Endothelial cell of umbilical vein (primary cell): ENCODE results near the gene SDF2. TPM values are rescaled to one million over a fixed set of nuclear protein-coding genes. Genes with fewer than 3 reads are reported as not detected.

Experiments
- BruUV-seq: library from RNA; stranded (reverse); fragments of 400-500 nt; replicated peaks from 2 replicates; lab custom pipeline; 2021; lab: Mats Ljungman, UMichigan
- CTCF ChIA-PET: fragments of 300-600, 350-600 bp; sonication (Branson Sonifier 250); formaldehyde crosslinking; loops from one replicate; lab custom pipeline; 2021; ENCODE audit warnings: antibody characterized with exemption, inconsistent platforms; lab: Charles Lee
- POLR2A ChIA-PET: fragments of 300-600, 350-600 bp; sonication (Branson Sonifier 250); formaldehyde crosslinking; loops from one replicate; lab custom pipeline; 2021; ENCODE audit warnings: antibody characterized with exemption, inconsistent platforms; lab: Charles Lee
- DNase-seq: peaks from one replicate; pipeline ENCODE4 v3.0.0-alpha.2; 2011; ENCODE audit warnings: low read depth, low spot score
- FAIRE-seq: peaks from 2 replicates; lab custom pipeline; 2011; peaks lifted over from hg19 to GRCh38; lab: Jason Lieb, UNC
- H2AFZ ChIP-seq: 2 replicates; pipeline ENCODE4 v1.6.0; 2012; ENCODE audit warnings: low read depth, low read length, control low read depth, inconsistent platforms
- H3K27ac ChIP-seq: 2 replicates; pipeline ENCODE4 v1.5.1; 2011; ENCODE audit warnings: low read depth, mild to moderate bottlenecking, control low read depth, low read length, moderate library complexity; ENCODE audit not compliant: insufficient read depth
- H3K27me3 ChIP-seq, 2 experiments: 2 replicates each; pipeline versions ENCODE4 v1.6.0 to v1.6.1; 2011; ENCODE audit warnings: low read length in 2 of 2, mixed read lengths in 1 of 2; ENCODE audit not compliant: control insufficient read depth in 2 of 2, insufficient read depth in 2 of 2
- H3K36me3 ChIP-seq, 2 experiments: 2 replicates in 1 of 2; 3 replicates in 1 of 2; pipeline ENCODE4 v1.5.1; 2011; ENCODE audit warnings: low read length in 2 of 2, mild to moderate bottlenecking in 1 of 2, moderate library complexity in 1 of 2; ENCODE audit not compliant: control insufficient read depth in 2 of 2, insufficient read depth in 2 of 2; ENCODE audit errors: extremely low read depth in 1 of 2
- H3K4me1 ChIP-seq: 3 replicates; pipeline ENCODE4 v1.5.1; 2011; ENCODE audit warnings: mild to moderate bottlenecking, low read length; ENCODE audit not compliant: control insufficient read depth, insufficient read depth; ENCODE audit errors: extremely low read depth
- H3K4me2 ChIP-seq: 2 replicates; pipeline ENCODE4 v1.6.1; 2011; ENCODE audit warnings: low read length, control low read depth, mixed read lengths; ENCODE audit not compliant: insufficient read depth
- H3K4me3 ChIP-seq, 3 experiments: fragments of 200-600 bp in 1 of 3; sonication (generic), shearing (Covaris generic) in 1 of 3; replicated peaks in 1 of 3; 2 replicates each; pipeline ENCODE4 v1.5.1; 2011 to 2016; ENCODE audit warnings: control low read depth in 3 of 3, low read length in 3 of 3, mild to moderate bottlenecking in 2 of 3, inconsistent platforms in 1 of 3, low read depth in 1 of 3, moderate library complexity in 1 of 3; ENCODE audit not compliant: insufficient read depth in 1 of 3
- H3K79me2 ChIP-seq: 2 replicates; pipeline ENCODE4 v1.6.0; 2012; ENCODE audit warnings: low read length, inconsistent platforms; ENCODE audit not compliant: control insufficient read depth, insufficient read depth
- H3K9ac ChIP-seq: replicated peaks from 2 replicates; pipeline ENCODE3; 2011; ENCODE audit warnings: low read length, control low read depth; ENCODE audit not compliant: insufficient read depth; ENCODE audit errors: extremely low read depth
- H3K9me1 ChIP-seq: replicated peaks from 3 replicates; pipeline ENCODE4 v1.6.0; 2011; ENCODE audit warnings: mild to moderate bottlenecking, low read length; ENCODE audit not compliant: control insufficient read depth, insufficient read depth; ENCODE audit errors: extremely low read depth
- H3K9me3 ChIP-seq: replicated peaks from 2 replicates; pipeline ENCODE4 v1.5.1; 2012; ENCODE audit warnings: low read length, inconsistent platforms; ENCODE audit not compliant: control insufficient read depth, insufficient read depth
- H4K20me1 ChIP-seq: replicated peaks from 2 replicates; pipeline ENCODE3; 2011; ENCODE audit warnings: mild to moderate bottlenecking, low read length; ENCODE audit not compliant: control insufficient read depth, insufficient read depth; ENCODE audit errors: extremely low read depth
- EZH2 ChIP-seq: IDR thresholded peaks from 2 replicates; pipeline ENCODE4 v1.6.1; 2012; ENCODE audit warnings: borderline replicate concordance, low read depth, mild to moderate bottlenecking, moderate library complexity, low read length, inconsistent platforms; ENCODE audit not compliant: severe bottlenecking
- FOS ChIP-seq: IDR thresholded peaks from 2 replicates; pipeline ENCODE4 v1.6.1; 2011; ENCODE audit warnings: mild to moderate bottlenecking, low read length, moderate library complexity, borderline replicate concordance; ENCODE audit not compliant: insufficient read depth
- GATA2 ChIP-seq: IDR thresholded peaks from 2 replicates; pipeline ENCODE4 v1.7.0; 2011; ENCODE audit warnings: low read depth, mild to moderate bottlenecking, moderate library complexity, mixed read lengths, low read length; ENCODE audit not compliant: insufficient read length, insufficient read depth
- JUN ChIP-seq: IDR thresholded peaks from 2 replicates; pipeline ENCODE4 v1.6.1; 2011; ENCODE audit warnings: borderline replicate concordance, low read depth; ENCODE audit not compliant: insufficient read length, insufficient read depth
- MYC ChIP-seq: IDR thresholded peaks from one replicate; pipeline ENCODE4 v1.6.1; 2011; ENCODE audit warnings: mild to moderate bottlenecking, low read depth, low read length
- POLR2A ChIP-seq: IDR thresholded peaks from 2 replicates; pipeline ENCODE4 v1.6.1; 2012; ENCODE audit warnings: low read depth, mild to moderate bottlenecking, control low read depth, low read length
- POLR2AphosphoS5 ChIP-seq: IDR thresholded peaks from 2 replicates; pipeline ENCODE4 v1.6.1; 2012; ENCODE audit warnings: low read depth, mild to moderate bottlenecking, control low read depth, low read length, moderate library complexity; ENCODE audit not compliant: insufficient read depth
- dilution Hi-C: fragments of 300-500 bp; cut with MboI; formaldehyde crosslinking; loops from one replicate; pipeline ENCODE4 v1.15.0; 2019; ENCODE audit warnings: low sequenced_read_pairs; ENCODE audit not compliant: extremely low pct_ligation_motif_present
- intact Hi-C: fragments of 100-400 bp; cut with micrococcal nuclease; formaldehyde crosslinking; loops from one replicate; pipeline ENCODE4 v1.10.0; 2022
- polyA plus RNA-seq, 4 experiments: library from polyadenylated mRNA; depleted of rRNA in 3 of 4; stranded (reverse) in 3 of 4; unstranded in 1 of 4; fragments of >200 nt; gene quantifications; 2 replicates each; pipeline versions ENCODE4 v1.2.1 to v1.2.3, GENCODE V29; 2011 to 2012; ENCODE audit warnings: missing spikeins in 1 of 4
- total RNA-seq: library from RNA; stranded (reverse); gene quantifications from 2 replicates; pipeline ENCODE4 v1.2.3, GENCODE V29; 2021
- TF ChIP-seq, protein P1 (sequence below), 2 donors: IDR thresholded peaks; 1 replicate in 1 of 2; 2 replicates in 1 of 2; pipeline ENCODE4 v1.5.1; 2011; ENCODE audit warnings: low read length in 2 of 2, mild to moderate bottlenecking in 2 of 2, moderate library complexity in 2 of 2, control low read depth in 1 of 2, inconsistent platforms in 1 of 2, low read depth in 1 of 2; ENCODE audit not compliant: insufficient read depth in 1 of 2; ENCODE audit errors: extremely low read depth in 1 of 2
- TF ChIP-seq, protein P2 (sequence below): IDR thresholded peaks from 2 replicates; pipeline ENCODE4 v1.6.1; 2011; ENCODE audit not compliant: insufficient read depth, insufficient read length

SDF2 gene
- total and polyA plus RNA-seq, 2 donors (not counting 3 experiments of a cell fraction or from before 2014, with no cell fraction given) = 52.6 to 77.9 TPM

DNA sequence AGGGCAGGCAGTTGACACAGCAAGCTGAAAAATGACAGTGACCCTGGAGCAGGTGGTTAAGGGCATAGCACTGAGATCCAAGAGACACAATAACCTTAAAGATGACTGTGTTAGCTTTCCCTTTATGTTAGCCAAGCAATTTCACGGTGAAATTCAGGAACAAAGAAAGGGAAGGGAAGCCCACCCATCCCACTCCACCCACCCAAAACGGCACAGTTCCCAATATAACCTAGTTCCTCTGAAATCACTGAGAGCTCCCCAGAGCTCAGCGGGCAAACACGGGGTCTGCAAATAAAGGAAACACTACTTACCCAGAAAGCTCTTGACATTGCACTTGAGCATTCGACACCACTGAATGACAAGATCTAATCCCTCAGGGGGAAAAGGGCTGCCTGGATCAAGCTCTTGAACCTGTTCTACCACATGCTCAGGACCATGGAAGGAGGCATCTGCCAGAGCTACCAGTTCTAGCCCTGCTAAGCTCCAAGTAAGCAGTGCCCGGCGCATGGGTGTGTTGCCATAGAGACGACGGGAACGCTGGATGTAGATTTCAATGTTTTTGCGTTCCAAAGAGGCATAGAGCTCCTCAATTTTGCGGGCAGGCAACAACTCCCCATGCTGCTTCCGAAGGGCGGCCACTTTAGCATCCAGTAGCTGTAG lies 27.4 kb downstream of the SDF2 start:
- intact Hi-C loops = no loop called here
- FAIRE-seq (no peak), DNase-seq (no peak)
- H4K20me1 ChIP-seq = no peaks in the 10 kb centered on the region
- H3K4me1 ChIP-seq = no peaks in the 10 kb centered on the region
- H3K36me3 ChIP-seq = peaks cover 48 to 63% of the 10 kb centered on the region in 2 experiments
- no peaks in the 10 kb centered on the region for H3K27me3 ChIP-seq
- POLR2A ChIA-PET = interaction anchor here (1.0 kb wide), 1 partner anchor 11 kb away, joined by 3 read pairs; the partner anchor contains the start of gene BLTP2
- no peak overlapping the region for H3K9ac ChIP-seq
- H3K4me2 ChIP-seq = no peak overlapping the region
- dilution Hi-C loops = no loop called here
- no peak overlapping the region for H3K4me3 ChIP-seq
- no peaks in the 10 kb centered on the region for H3K9me1 ChIP-seq
- CTCF ChIA-PET = interaction anchor here (1.1 to 1.6 kb wide), 3 partner anchors 13 to 21 kb away, joined by 3 to 5 read pairs (median 3); no protein-coding TSS in a partner anchor
- H3K9me3 ChIP-seq = no peaks in the 10 kb centered on the region
- no peak for TF ChIP-seq POLR2AphosphoS5
- TF ChIP-seq, protein P1, sequence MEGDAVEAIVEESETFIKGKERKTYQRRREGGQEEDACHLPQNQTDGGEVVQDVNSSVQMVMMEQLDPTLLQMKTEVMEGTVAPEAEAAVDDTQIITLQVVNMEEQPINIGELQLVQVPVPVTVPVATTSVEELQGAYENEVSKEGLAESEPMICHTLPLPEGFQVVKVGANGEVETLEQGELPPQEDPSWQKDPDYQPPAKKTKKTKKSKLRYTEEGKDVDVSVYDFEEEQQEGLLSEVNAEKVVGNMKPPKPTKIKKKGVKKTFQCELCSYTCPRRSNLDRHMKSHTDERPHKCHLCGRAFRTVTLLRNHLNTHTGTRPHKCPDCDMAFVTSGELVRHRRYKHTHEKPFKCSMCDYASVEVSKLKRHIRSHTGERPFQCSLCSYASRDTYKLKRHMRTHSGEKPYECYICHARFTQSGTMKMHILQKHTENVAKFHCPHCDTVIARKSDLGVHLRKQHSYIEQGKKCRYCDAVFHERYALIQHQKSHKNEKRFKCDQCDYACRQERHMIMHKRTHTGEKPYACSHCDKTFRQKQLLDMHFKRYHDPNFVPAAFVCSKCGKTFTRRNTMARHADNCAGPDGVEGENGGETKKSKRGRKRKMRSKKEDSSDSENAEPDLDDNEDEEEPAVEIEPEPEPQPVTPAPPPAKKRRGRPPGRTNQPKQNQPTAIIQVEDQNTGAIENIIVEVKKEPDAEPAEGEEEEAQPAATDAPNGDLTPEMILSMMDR (IDR thresholded peaks at IDR 0.05; ENCODE audit: extremely low read depth in 1 of 2, insufficient read depth in 1 of 2, low read depth in 1 of 2, low read length in 2 of 2) = no peak
- TF ChIP-seq, protein P2, sequence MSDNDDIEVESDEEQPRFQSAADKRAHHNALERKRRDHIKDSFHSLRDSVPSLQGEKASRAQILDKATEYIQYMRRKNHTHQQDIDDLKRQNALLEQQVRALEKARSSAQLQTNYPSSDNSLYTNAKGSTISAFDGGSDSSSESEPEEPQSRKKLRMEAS = no peak
- no peak for TF ChIP-seq MYC
- TF ChIP-seq GATA2 = no peak
- TF ChIP-seq EZH2 = no peak
- TF ChIP-seq JUN = no peak
- TF ChIP-seq POLR2A = no peak
- TF ChIP-seq FOS = no peak
- BruUV-seq = no TSS peak
- peaks cover 23% of the 10 kb centered on the region for H3K79me2 ChIP-seq
- H2AFZ ChIP-seq = no peak overlapping the region
- no peak overlapping the region for H3K27ac ChIP-seq
